ENCODE measurements around the gene SOX6.
"Not testable (repeated sequence)": the region's sequence is repeated elsewhere in the genome, so short reads cannot be mapped to it uniquely, and the experiment has no call there.

SOX6 gene

DNA sequence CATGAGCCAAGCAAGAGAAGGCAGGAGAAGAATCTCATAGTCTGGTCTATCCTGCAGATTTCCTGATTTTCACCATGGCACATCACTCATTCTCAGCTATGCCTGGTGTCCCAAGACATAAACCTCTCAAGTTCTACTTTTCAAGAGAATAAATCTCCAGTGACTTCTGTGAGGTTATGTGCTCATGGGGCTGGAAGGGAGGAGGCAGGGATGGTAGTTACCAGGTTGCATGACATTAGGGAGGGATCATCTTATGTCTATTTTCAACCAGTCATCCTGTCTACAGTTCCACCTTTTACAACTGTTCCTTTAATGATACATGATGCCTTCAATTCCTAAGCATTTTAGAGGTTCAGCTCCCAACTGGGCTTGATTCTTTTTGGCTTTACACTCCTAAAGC lies 297.7 kb downstream of the SOX6 start:
- Mint-ChIP-seq H3K36me3 (ENCODE audit: low read depth) (no peaks in the 10 kb centered on the region), H3K27me3 (no peaks in the 10 kb centered on the region), H3K4me1 (ENCODE audit: low read depth) (no peaks in the 10 kb centered on the region), H3K4me3 (no peak overlapping the region), H3K9me3 (peaks cover 2% of the 10 kb centered on the region), H3K27ac (no peak overlapping the region)
- DNase-seq, result no peak

- no peak overlapping the region for H3K27ac Mint-ChIP-seq
- no peaks in the 10 kb centered on the region for H3K4me1 Mint-ChIP-seq (ENCODE audit: low read depth)
- H3K27me3 Mint-ChIP-seq, result no peaks in the 10 kb centered on the region
- DNase-seq, result no peak
- no peaks in the 10 kb centered on the region for H3K36me3 Mint-ChIP-seq (ENCODE audit: low read depth)
- H3K4me3 Mint-ChIP-seq, result no peak overlapping the region
- peaks cover 10% of the 10 kb centered on the region for H3K9me3 Mint-ChIP-seq
Measured at GRCh38 chr11:16052750-16053149, 303.6 kb downstream of the SOX6 start.

- H3K9me3 Mint-ChIP-seq, result peaks cover 10% of the 10 kb centered on the region
- H3K36me3 Mint-ChIP-seq (ENCODE audit: low read depth), result no peaks in the 10 kb centered on the region
- no peaks in the 10 kb centered on the region for H3K27me3 Mint-ChIP-seq
- no peak overlapping the region for H3K4me3 Mint-ChIP-seq
- no peak overlapping the region for H3K27ac Mint-ChIP-seq
- H3K4me1 Mint-ChIP-seq (ENCODE audit: low read depth), result no peaks in the 10 kb centered on the region
- no peak for DNase-seq
Measured at GRCh38 chr11:16049611-16050010, 306.7 kb downstream of the SOX6 start.

- Mint-ChIP-seq H3K36me3 (ENCODE audit: low read depth) (no peaks in the 10 kb centered on the region), H3K4me1 (ENCODE audit: low read depth) (no peaks in the 10 kb centered on the region), H3K9me3 (peaks cover 4% of the 10 kb centered on the region), H3K4me3 (no peak overlapping the region), H3K27ac (no peak overlapping the region), H3K27me3 (no peaks in the 10 kb centered on the region)
- DNase-seq, result no peak
Measured at GRCh38 chr11:16047073-16047472, 309.3 kb downstream of the SOX6 start.

DNA sequence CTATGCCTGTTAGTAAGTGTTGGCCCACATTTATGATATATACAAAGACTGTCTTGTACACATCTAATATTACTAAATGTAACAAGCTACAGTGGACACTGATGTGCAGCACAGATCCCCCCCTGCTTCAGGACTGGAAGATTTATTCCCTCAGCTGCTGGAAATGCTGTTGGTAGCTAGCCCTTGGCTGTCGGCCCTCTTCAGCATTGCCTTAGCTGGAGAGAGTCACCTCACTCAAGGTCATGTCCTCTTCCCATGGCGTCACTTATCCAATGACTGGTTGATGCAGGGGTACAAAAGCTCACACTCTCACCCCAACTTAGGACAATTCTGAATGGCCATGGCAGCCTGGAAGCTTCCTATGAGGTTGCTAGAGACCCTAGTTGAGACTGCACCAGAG lies 312.7 kb downstream of the SOX6 start:
- H3K4me3 Mint-ChIP-seq, result no peak overlapping the region
- no peaks in the 10 kb centered on the region for H3K4me1 Mint-ChIP-seq (ENCODE audit: low read depth)
- DNase-seq, result no peak
- no peaks in the 10 kb centered on the region for H3K36me3 Mint-ChIP-seq (ENCODE audit: low read depth)
- H3K27me3 Mint-ChIP-seq, result no peaks in the 10 kb centered on the region
- no peak overlapping the region for H3K27ac Mint-ChIP-seq
- peaks cover 2% of the 10 kb centered on the region for H3K9me3 Mint-ChIP-seq

DNA sequence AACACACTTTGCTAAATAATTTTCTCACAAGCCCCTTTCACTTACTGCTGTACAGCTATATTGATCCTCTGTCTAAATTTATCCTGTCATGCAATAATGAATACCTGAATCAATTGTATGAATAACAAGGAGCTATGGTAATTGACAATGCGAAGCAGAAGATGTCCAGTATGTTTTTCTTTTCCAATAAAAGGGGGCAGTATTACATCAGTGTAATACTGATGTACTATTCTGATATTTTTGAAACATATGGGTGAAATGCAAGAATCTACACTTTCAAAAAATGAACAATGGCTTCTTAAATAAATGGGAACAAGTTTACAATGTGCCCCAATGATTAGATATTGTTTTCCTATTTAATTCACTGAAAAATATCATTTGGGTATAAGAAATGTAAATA lies 315.1 kb downstream of the SOX6 start:
- no peak for DNase-seq
- H3K27me3 Mint-ChIP-seq, result no peaks in the 10 kb centered on the region
- no peaks in the 10 kb centered on the region for H3K36me3 Mint-ChIP-seq (ENCODE audit: low read depth)
- peaks cover 4% of the 10 kb centered on the region for H3K9me3 Mint-ChIP-seq
- H3K27ac Mint-ChIP-seq, result no peak overlapping the region
- no peak overlapping the region for H3K4me3 Mint-ChIP-seq
- H3K4me1 Mint-ChIP-seq (ENCODE audit: low read depth), result no peaks in the 10 kb centered on the region

DNA sequence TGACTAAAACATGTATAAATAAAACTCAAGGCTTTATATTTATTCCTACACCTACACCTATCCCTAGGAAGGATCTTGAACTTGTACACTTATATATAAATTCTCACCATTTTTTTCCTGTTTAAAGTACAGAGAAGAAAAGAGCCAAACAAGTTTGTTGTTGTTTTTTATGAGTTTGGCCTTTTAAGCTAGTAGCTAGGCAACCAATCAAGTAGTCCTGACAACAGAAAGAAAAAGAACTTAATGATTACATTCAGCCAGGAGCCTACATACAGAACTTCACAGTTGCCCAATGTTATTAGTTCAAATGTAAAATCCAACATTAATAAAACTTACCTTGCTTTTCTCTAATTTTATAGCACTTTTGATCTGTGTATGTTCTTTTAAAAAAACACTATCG lies 316.2 kb downstream of the SOX6 start:
- Mint-ChIP-seq H3K27me3 (no peaks in the 10 kb centered on the region), H3K9me3 (peaks cover 4% of the 10 kb centered on the region), H3K4me3 (no peak overlapping the region), H3K4me1 (ENCODE audit: low read depth) (no peaks in the 10 kb centered on the region), H3K36me3 (ENCODE audit: low read depth) (no peaks in the 10 kb centered on the region), H3K27ac (no peak overlapping the region)
- DNase-seq, result no peak

DNA sequence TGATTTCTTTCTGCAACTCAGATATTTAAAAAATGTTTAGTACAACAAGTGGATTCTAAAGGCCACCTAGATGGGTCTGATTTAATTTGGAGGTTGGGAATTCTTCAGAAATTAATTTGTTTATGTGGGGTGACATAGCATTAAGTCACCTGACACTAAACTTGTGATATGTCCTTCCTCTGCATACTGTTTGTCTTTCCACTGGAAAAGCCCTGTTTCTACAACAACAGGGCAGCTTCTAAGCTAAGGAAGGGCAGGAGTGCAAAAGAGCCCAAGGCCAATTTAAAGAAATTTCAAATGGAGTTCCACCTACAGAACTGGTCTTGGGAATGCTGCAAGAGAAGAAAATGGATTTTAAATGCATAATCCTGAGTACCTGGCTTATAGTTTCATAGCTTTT lies 319.2 kb downstream of the SOX6 start:
- DNase-seq, result no peak
- no peaks in the 10 kb centered on the region for H3K36me3 Mint-ChIP-seq (ENCODE audit: low read depth)
- H3K4me3 Mint-ChIP-seq, result no peak overlapping the region
- peaks cover 2% of the 10 kb centered on the region for H3K9me3 Mint-ChIP-seq
- no peaks in the 10 kb centered on the region for H3K4me1 Mint-ChIP-seq (ENCODE audit: low read depth)
- H3K27me3 Mint-ChIP-seq, result no peaks in the 10 kb centered on the region
- no peak overlapping the region for H3K27ac Mint-ChIP-seq

DNA sequence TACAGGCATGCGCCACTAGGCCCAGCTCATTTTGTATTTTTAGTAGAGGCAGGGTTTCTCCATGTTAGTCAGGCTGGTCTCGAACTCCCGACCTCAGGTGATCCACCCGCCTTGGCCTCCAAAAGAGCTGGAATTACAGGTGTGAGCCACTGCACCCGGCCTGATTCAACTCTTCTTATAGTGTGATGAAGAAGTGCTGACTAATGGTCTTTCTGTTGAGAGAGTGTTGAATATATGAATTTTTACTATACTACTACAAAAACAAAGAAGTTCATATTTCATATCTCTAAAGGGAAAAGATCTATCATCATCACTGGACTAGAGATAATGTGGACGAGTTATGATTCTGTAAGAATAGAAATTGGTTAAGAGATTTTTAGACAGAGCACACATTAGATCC lies 320.1 kb downstream of the SOX6 start:
- Mint-ChIP-seq H3K4me1 (ENCODE audit: low read depth) (no peaks in the 10 kb centered on the region), H3K27me3 (no peaks in the 10 kb centered on the region), H3K9me3 (peaks cover 2% of the 10 kb centered on the region), H3K27ac (no peak overlapping the region), H3K36me3 (ENCODE audit: low read depth) (no peaks in the 10 kb centered on the region), H3K4me3 (no peak overlapping the region)
- DNase-seq, result no peak

DNA sequence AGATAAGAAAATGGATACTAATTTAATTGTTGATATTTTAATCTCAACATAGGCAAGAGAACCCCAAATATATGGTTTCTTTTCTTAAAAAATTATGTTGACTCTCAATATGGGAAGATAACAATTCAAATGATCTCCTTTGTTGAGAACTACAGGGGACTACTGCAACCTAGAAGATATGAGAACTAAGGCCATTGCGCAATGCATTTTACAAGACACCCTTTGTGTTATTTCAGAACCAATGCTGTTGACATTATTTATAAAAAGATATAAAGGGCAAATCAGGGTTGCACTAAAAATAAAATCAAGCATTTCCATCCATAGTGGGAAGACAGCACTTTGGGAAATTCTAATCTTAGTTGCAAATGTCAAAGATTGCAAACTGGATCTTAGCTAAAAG lies 322.3 kb downstream of the SOX6 start:
- Mint-ChIP-seq H3K4me1 (ENCODE audit: low read depth) (no peaks in the 10 kb centered on the region), H3K27me3 (no peaks in the 10 kb centered on the region), H3K4me3 (no peak overlapping the region), H3K27ac (no peak overlapping the region), H3K9me3 (peaks cover 2% of the 10 kb centered on the region), H3K36me3 (ENCODE audit: low read depth) (no peaks in the 10 kb centered on the region)
- no peak for DNase-seq

DNA sequence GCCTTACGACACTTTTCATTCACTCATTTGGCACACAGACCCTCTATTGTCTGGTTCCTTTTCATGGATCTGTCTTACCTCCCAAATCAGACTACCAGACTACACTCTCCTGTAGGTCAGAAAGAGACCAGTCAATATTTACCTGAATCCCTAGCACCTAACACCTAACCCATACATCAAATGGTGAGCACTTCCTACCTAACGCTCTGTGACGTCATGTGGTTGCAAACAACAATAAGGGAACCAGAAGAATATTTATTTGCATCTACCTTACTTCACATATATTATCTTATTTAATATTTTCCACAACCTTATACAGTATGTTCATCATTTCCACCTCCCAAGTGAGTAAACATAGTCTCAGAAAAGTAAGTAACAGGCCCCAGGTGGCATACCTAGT lies 323.4 kb downstream of the SOX6 start:
- Mint-ChIP-seq H3K36me3 (ENCODE audit: low read depth) (no peaks in the 10 kb centered on the region), H3K4me3 (no peak overlapping the region), H3K27ac (no peak overlapping the region), H3K9me3 (no peaks in the 10 kb centered on the region), H3K4me1 (ENCODE audit: low read depth) (no peaks in the 10 kb centered on the region), H3K27me3 (no peaks in the 10 kb centered on the region)
- no peak for DNase-seq

DNA sequence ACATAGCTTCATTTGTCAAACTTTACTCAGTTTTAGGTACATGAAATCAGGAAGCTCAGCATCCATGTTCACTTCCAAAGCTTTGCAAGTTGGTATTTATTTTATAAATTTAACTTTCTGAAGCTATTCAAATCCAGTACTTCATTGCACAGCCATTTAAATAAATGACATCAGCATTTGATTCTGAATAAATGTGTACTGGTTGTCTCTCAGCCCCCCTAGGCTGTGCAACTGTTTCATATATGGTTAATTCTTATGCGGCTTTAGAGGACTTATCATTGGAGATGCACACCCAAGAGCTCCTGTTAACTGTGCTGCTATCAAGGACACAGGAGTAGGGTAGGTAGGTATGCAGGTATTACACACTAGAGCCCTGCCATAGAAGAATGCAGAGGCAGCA lies 325.1 kb downstream of the SOX6 start:
- no peaks in the 10 kb centered on the region for H3K27me3 Mint-ChIP-seq
- no peak overlapping the region for H3K4me3 Mint-ChIP-seq
- no peaks in the 10 kb centered on the region for H3K4me1 Mint-ChIP-seq (ENCODE audit: low read depth)
- H3K36me3 Mint-ChIP-seq (ENCODE audit: low read depth), result no peaks in the 10 kb centered on the region
- no peak for DNase-seq
- no peak overlapping the region for H3K27ac Mint-ChIP-seq
- no peaks in the 10 kb centered on the region for H3K9me3 Mint-ChIP-seq

DNA sequence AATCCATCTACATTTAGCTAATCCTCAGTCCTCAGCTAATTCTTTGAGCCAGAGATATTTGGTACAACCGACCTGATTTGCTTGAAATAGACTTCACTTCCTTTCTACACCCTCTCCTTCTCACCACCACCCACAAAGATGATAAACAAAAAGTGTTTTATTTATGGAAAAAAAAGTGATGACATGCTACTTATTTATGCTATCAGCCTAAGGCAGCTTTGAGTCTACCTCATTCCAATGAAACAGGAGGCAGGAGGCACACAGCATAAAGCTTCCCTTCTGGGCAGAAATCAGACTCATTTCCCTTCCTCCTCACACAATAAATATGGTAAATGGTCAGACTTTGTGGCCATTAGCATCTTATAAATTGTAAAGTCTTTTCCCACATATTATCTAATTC lies 325.7 kb downstream of the SOX6 start:
- no peaks in the 10 kb centered on the region for H3K27me3 Mint-ChIP-seq
- H3K36me3 Mint-ChIP-seq (ENCODE audit: low read depth), result no peaks in the 10 kb centered on the region
- DNase-seq, result no peak
- no peaks in the 10 kb centered on the region for H3K9me3 Mint-ChIP-seq
- no peaks in the 10 kb centered on the region for H3K4me1 Mint-ChIP-seq (ENCODE audit: low read depth)
- no peak overlapping the region for H3K27ac Mint-ChIP-seq
- H3K4me3 Mint-ChIP-seq, result no peak overlapping the region

DNA sequence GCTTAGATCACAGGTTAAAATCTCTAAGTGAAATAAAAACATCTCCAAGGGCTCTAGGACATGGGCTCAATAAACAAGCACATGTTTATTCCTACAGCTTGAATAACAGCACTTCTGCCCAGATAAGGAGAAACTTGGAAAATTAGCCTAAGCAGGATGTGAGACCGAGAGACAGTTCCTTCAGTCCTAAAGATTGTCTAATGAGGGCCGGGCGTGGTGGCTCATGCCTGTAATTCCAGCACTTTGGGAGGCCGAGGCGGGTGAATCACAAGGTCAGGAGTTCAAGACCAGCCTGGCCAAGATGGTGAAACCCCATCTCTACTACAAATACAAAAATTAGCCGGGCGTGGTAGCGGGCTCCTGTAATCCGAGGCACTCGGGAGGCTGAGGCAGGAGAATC lies 327.2 kb downstream of the SOX6 start:
- not testable (repeated sequence) for H3K4me3 Mint-ChIP-seq; H3K9me3 Mint-ChIP-seq; H3K27me3 Mint-ChIP-seq; H3K4me1 Mint-ChIP-seq (ENCODE audit: low read depth); H3K36me3 Mint-ChIP-seq (ENCODE audit: low read depth); H3K27ac Mint-ChIP-seq; DNase-seq

DNA sequence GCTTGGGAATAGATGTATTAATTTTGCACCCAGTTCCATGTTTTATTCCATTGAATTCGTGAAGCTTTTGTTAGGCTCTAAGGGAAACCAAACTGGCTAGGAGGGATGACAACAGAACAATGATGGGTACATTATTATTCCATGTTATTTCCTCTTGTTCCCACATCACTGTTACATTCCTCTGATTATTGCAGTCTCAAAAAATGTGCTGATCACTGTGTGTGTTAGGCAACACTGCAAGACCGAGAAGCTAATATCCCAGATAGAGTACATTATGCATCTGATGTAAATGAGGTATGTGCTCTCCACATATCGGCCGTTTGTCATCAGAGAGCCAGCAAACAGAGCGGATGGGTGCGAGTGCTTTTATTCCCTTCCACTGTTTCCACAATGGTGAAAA lies 327.9 kb downstream of the SOX6 start:
- H3K27me3 Mint-ChIP-seq, result no peaks in the 10 kb centered on the region
- no peak overlapping the region for H3K27ac Mint-ChIP-seq
- H3K36me3 Mint-ChIP-seq (ENCODE audit: low read depth), result no peaks in the 10 kb centered on the region
- H3K4me3 Mint-ChIP-seq, result no peak overlapping the region
- H3K9me3 Mint-ChIP-seq, result no peaks in the 10 kb centered on the region
- DNase-seq, result no peak
- no peaks in the 10 kb centered on the region for H3K4me1 Mint-ChIP-seq (ENCODE audit: low read depth)

- no peak overlapping the region for H3K4me3 Mint-ChIP-seq
- H3K9me3 Mint-ChIP-seq, result no peaks in the 10 kb centered on the region
- no peaks in the 10 kb centered on the region for H3K36me3 Mint-ChIP-seq (ENCODE audit: low read depth)
- H3K4me1 Mint-ChIP-seq (ENCODE audit: low read depth), result no peaks in the 10 kb centered on the region
- H3K27ac Mint-ChIP-seq, result no peak overlapping the region
- H3K27me3 Mint-ChIP-seq, result no peaks in the 10 kb centered on the region
- DNase-seq, result no peak
Measured at GRCh38 chr11:16027621-16028020, 328.7 kb downstream of the SOX6 start.
